ENCODE data around the gene ZNF300.
"Not testable (repeated sequence)": the region's sequence is repeated elsewhere in the genome, so short reads cannot be mapped to it uniquely, and the experiment has no call there.

The ZNF300 gene

GRCh38 chr5:150904479-150905311 lies at the start of gene ZNF300:
ZNF300 (minus strand) TSS chr5:150904980; CDS start chr5:150903155, 1,825 bp downstream.
- DNase-seq = peak; percentile 61

- DNase-seq = no peak
Observed at GRCh38 chr5:150948539-150948938, 43.8 kb upstream of the ZNF300 start.

- no peak for DNase-seq
Observed at GRCh38 chr5:150946351-150946905, 41.6 kb upstream of the ZNF300 start.

- DNase-seq = no peak
Observed at GRCh38 chr5:150945947-150946346, 41.2 kb upstream of the ZNF300 start.

- no peak for DNase-seq
Observed at GRCh38 chr5:150945486-150945885, 40.7 kb upstream of the ZNF300 start.

GRCh38 chr5:150931368-150931965 lies 26.7 kb upstream of the ZNF300 start:
- DNase-seq = no peak

GRCh38 chr5:150918613-150919012 lies 13.8 kb upstream of the ZNF300 start:
- no peak for DNase-seq

GRCh38 chr5:150912312-150912814 lies 7.6 kb upstream of the ZNF300 start:
- DNase-seq = no peak

- DNase-seq = no peak
Observed at GRCh38 chr5:150905312-150905683, 518 bp upstream of the ZNF300 start.

GRCh38 chr5:150901446-150901845 lies 3.3 kb downstream of the ZNF300 start:
- no peak for DNase-seq

GRCh38 chr5:150895431-150896428 lies 9.1 kb downstream of the ZNF300 start:
- no peak for DNase-seq

GRCh38 chr5:150879358-150879757 lies 25.4 kb downstream of the ZNF300 start:
- DNase-seq = no peak

GRCh38 chr5:150862070-150862469 lies 42.7 kb downstream of the ZNF300 start:
- no peak for DNase-seq

- no peak for DNase-seq
Observed at GRCh38 chr5:150860246-150860821, 44.4 kb downstream of the ZNF300 start.

GRCh38 chr5:150856700-150857099 lies 48.1 kb downstream of the ZNF300 start:
- DNase-seq = not testable (repeated sequence)

- no peak for DNase-seq
Observed at GRCh38 chr5:150853561-150853960, 51.2 kb downstream of the ZNF300 start.

- no peak for DNase-seq
Observed at GRCh38 chr5:150851039-150851438, 53.7 kb downstream of the ZNF300 start.

GRCh38 chr5:150848271-150848670 lies 56.5 kb downstream of the ZNF300 start:
- no peak for DNase-seq

- DNase-seq = no peak
Observed at GRCh38 chr5:150847334-150847695, 57.5 kb downstream of the ZNF300 start.

- DNase-seq = peak; percentile 49
Observed at GRCh38 chr5:150846654-150847333, 58.0 kb downstream of the ZNF300 start.

- not testable (repeated sequence) for DNase-seq
Observed at GRCh38 chr5:150846308-150846653, 58.5 kb downstream of the ZNF300 start, which contains the start of gene IRGM. IRGM (plus strand) TSS chr5:150846521; CDS start chr5:150848124, 1,603 bp downstream.

Measured in activated T-cell treated with anti-CD3 and anti-CD28 coated beads, Interleukin-2, amount 50 U/mL, for 1 hour (primary cell).